A673 (cell line): ENCODE measurements around the gene PSMB5.

Source experiments
- CTCF ChIP-seq: fragments of 300-800, 200-600 bp; sonication (generic); conservative IDR thresholded peaks from 2 replicates; pipeline ENCODE4 v1.5.1; 2017; ENCODE audit warnings: low read depth, mild to moderate bottlenecking, antibody characterized with exemption, low read length, moderate library complexity, mixed read lengths
- EZH2 ChIP-seq: fragments of 200-600 bp; sonication (generic); IDR thresholded peaks from 2 replicates; pipeline ENCODE4 v1.6.1; 2017; ENCODE audit warnings: borderline replicate concordance, low read depth, mild to moderate bottlenecking, mixed read lengths, antibody characterized with exemption, low read length; ENCODE audit not compliant: poor library complexity, severe bottlenecking

- no peak for TF ChIP-seq CTCF
- no peak for TF ChIP-seq EZH2
Observed at GRCh38 chr14:23067847-23068788, 33.4 kb upstream of the PSMB5 start.
